Trophoblast cell (in vitro differentiated cells and primary cell): Measurements from ENCODE around the gene ALOX5.
A peak's percentile ranks its signal among the peaks of the same experiment; 100 is the strongest.

ENCODE experiments used
- DNase-seq, 2 donors: peaks; one replicate each; pipeline ENCODE4 v3.0.0-alpha.2; 2016
- H2AFZ ChIP-seq: 2 replicates; pipeline ENCODE4 v1.6.1; 2013; ENCODE audit warnings: low read length, moderate library complexity, mild to moderate bottlenecking; ENCODE audit not compliant: insufficient read depth, poor library complexity
- H2AK5ac ChIP-seq: 2 replicates; pipeline ENCODE4 v1.6.1; 2013; ENCODE audit warnings: mild to moderate bottlenecking, low read length
- H2BK120ac ChIP-seq: 2 replicates; pipeline ENCODE4 v1.6.1; 2013; ENCODE audit warnings: low read length, mild to moderate bottlenecking, moderate library complexity; ENCODE audit not compliant: insufficient read depth, poor library complexity
- H2BK12ac ChIP-seq: 2 replicates; pipeline ENCODE4 v1.6.1; 2013; ENCODE audit warnings: mild to moderate bottlenecking, low read length, moderate library complexity
- H2BK5ac ChIP-seq: 2 replicates; pipeline ENCODE4 v1.6.1; 2013; ENCODE audit warnings: low read length, low read depth, moderate library complexity, mild to moderate bottlenecking; ENCODE audit not compliant: poor library complexity
- H3K14ac ChIP-seq: 2 replicates; pipeline ENCODE4 v1.6.1; 2013; ENCODE audit warnings: mild to moderate bottlenecking, low read length
- H3K18ac ChIP-seq: 2 replicates; pipeline ENCODE4 v1.6.1; 2013; ENCODE audit warnings: mild to moderate bottlenecking, low read length
- H3K23ac ChIP-seq: 2 replicates; pipeline ENCODE4 v1.6.1; 2013; ENCODE audit warnings: low read length
- H3K27ac ChIP-seq: 2 replicates; pipeline ENCODE4 v1.5.1; 2013; ENCODE audit warnings: low read depth, mild to moderate bottlenecking, inconsistent platforms, low read length, moderate library complexity
- H3K27me3 ChIP-seq: 2 replicates; pipeline ENCODE4 v1.6.1; 2013; ENCODE audit warnings: inconsistent platforms, mild to moderate bottlenecking, low read length, moderate library complexity; ENCODE audit not compliant: insufficient read depth
- H3K36me3 ChIP-seq, 2 experiments: 1 replicate in 1 of 2; 2 replicates in 1 of 2; pipeline ENCODE4 v1.6.1; 2013; ENCODE audit warnings: low read length in 2 of 2, mild to moderate bottlenecking in 2 of 2, moderate library complexity in 1 of 2; ENCODE audit not compliant: insufficient read depth in 2 of 2, control insufficient read depth in 1 of 2
- H3K4ac ChIP-seq: 2 replicates; pipeline ENCODE4 v1.6.1; 2013; ENCODE audit warnings: low read depth, mild to moderate bottlenecking, low read length, moderate library complexity
- H3K4me1 ChIP-seq, 2 experiments: 1 replicate in 1 of 2; 2 replicates in 1 of 2; pipeline ENCODE4 v1.6.1; 2013; ENCODE audit warnings: low read length in 2 of 2, mild to moderate bottlenecking in 2 of 2, moderate library complexity in 1 of 2; ENCODE audit not compliant: insufficient read depth in 2 of 2, control insufficient read depth in 1 of 2
- H3K4me2 ChIP-seq: 2 replicates; pipeline ENCODE4 v1.6.1; 2013; ENCODE audit warnings: inconsistent platforms, mild to moderate bottlenecking, low read length, moderate library complexity
- H3K4me3 ChIP-seq: 2 replicates; pipeline ENCODE4 v1.5.1; 2013; ENCODE audit warnings: mild to moderate bottlenecking, low read depth, low read length, inconsistent platforms
- H3K79me1 ChIP-seq: one replicate; pipeline ENCODE4 v1.6.1; 2013; ENCODE audit warnings: low read length
- H3K79me2 ChIP-seq: 2 replicates; pipeline ENCODE4 v1.6.1; 2013; ENCODE audit warnings: low read length, mild to moderate bottlenecking; ENCODE audit not compliant: control insufficient read depth, insufficient read depth, poor library complexity
- H3K9ac ChIP-seq: 2 replicates; pipeline ENCODE4 v1.6.1; 2013; ENCODE audit warnings: mild to moderate bottlenecking, low read length
- H3K9me3 ChIP-seq: 2 replicates; pipeline ENCODE4 v1.6.1; 2013; ENCODE audit warnings: low read depth, mild to moderate bottlenecking, control low read depth, inconsistent platforms, low read length; ENCODE audit not compliant: insufficient read depth
- H4K12ac ChIP-seq: 2 replicates; pipeline ENCODE4 v1.6.1; 2013; ENCODE audit warnings: low read depth, mild to moderate bottlenecking, low read length, moderate library complexity
- H4K8ac ChIP-seq: 2 replicates; pipeline ENCODE4 v1.6.1; 2013; ENCODE audit warnings: low read depth, mild to moderate bottlenecking, low read length, moderate library complexity
- H4K91ac ChIP-seq: one replicate; pipeline ENCODE4 v1.6.1; 2013; ENCODE audit warnings: low read depth, mild to moderate bottlenecking, low read length, moderate library complexity
- WGBS: extraction: QIAGEN DNeasy Blood & Tissue Kit; methylation state at CpG from one replicate; pipeline ENCODE4 v1.1.7; 2013; ENCODE audit warnings: missing lambda C conversion rate; ENCODE audit not compliant: insufficient read length, insufficient coverage; ENCODE audit errors: extremely low coverage; 5-methylcytosine and 5-hydroxymethylcytosine counted together

Gene ALOX5

GRCh38 chr10:45443101-45444009 lies 69.3 kb downstream of the ALOX5 start:
- Histone ChIP-seq H3K23ac (no peak overlapping the region), H3K9ac (no peak overlapping the region), H3K79me2 (no peaks in the 10 kb centered on the region), H2BK5ac (no peak overlapping the region), H3K4me2 (no peak overlapping the region), H2BK12ac (no peak overlapping the region), H4K12ac (no peak overlapping the region), H2BK120ac (no peak overlapping the region), H2AK5ac (no peak overlapping the region), H4K91ac (no peak overlapping the region), H3K27me3 (no peaks in the 10 kb centered on the region), H3K9me3 (peaks cover 2% of the 10 kb centered on the region), H3K18ac (no peak overlapping the region), H3K4me3 (no peak overlapping the region), H3K4me1 (no peaks in the 10 kb centered on the region), H3K79me1 (no peaks in the 10 kb centered on the region), H2AFZ (no peak overlapping the region), H3K36me3 (no peaks in the 10 kb centered on the region), H4K8ac (no peak overlapping the region), H3K4ac (no peak overlapping the region), H3K14ac (no peak overlapping the region), H3K27ac (no peak overlapping the region)
- no peak for DNase-seq
- no CpG with 5 or more reads among the region's 76 CpGs for WGBS

GRCh38 chr10:45444022-45444421 lies 70.0 kb downstream of the ALOX5 start:
- DNase-seq: no peak
- H2AFZ ChIP-seq: no peak overlapping the region
- H3K79me2 ChIP-seq: no peaks in the 10 kb centered on the region
- H3K4me1 ChIP-seq: no peaks in the 10 kb centered on the region
- H3K4me3 ChIP-seq: no peak overlapping the region
- H3K4me2 ChIP-seq: no peak overlapping the region
- no peak overlapping the region for H4K12ac ChIP-seq
- H3K27me3 ChIP-seq: no peaks in the 10 kb centered on the region
- no peak overlapping the region for H4K91ac ChIP-seq
- H3K23ac ChIP-seq: no peak overlapping the region
- H3K79me1 ChIP-seq: no peaks in the 10 kb centered on the region
- H3K27ac ChIP-seq: no peak overlapping the region
- H3K36me3 ChIP-seq: no peaks in the 10 kb centered on the region
- no peak overlapping the region for H4K8ac ChIP-seq
- no CpG with 5 or more reads among the region's 24 CpGs for WGBS
- H2BK12ac ChIP-seq: no peak overlapping the region
- H2BK5ac ChIP-seq: no peak overlapping the region
- no peak overlapping the region for H3K4ac ChIP-seq
- H3K14ac ChIP-seq: no peak overlapping the region
- H3K18ac ChIP-seq: no peak overlapping the region
- no peak overlapping the region for H2BK120ac ChIP-seq
- no peak overlapping the region for H3K9ac ChIP-seq
- peaks cover 2% of the 10 kb centered on the region for H3K9me3 ChIP-seq
- no peak overlapping the region for H2AK5ac ChIP-seq

- Histone ChIP-seq H2BK120ac (no peak overlapping the region), H3K4me2 (no peak overlapping the region), H3K9me3 (peaks cover 2% of the 10 kb centered on the region), H3K23ac (no peak overlapping the region), H3K4me3 (peak overlapping the region; percentile 8), H3K27ac (no peak overlapping the region), H2AFZ (no peak overlapping the region), H3K27me3 (no peaks in the 10 kb centered on the region), H3K4ac (no peak overlapping the region), H3K18ac (no peak overlapping the region), H2AK5ac (no peak overlapping the region), H2BK12ac (no peak overlapping the region), H2BK5ac (no peak overlapping the region), H3K4me1 (no peaks in the 10 kb centered on the region), H4K12ac (no peak overlapping the region), H3K79me2 (no peaks in the 10 kb centered on the region), H3K79me1 (no peaks in the 10 kb centered on the region), H3K9ac (no peak overlapping the region), H3K14ac (no peak overlapping the region), H4K91ac (no peak overlapping the region), H4K8ac (no peak overlapping the region), H3K36me3 (no peaks in the 10 kb centered on the region)
- no CpG with 5 or more reads among the region's 19 CpGs for WGBS
- DNase-seq: no peak
Measured at GRCh38 chr10:45444976-45445898, 71.2 kb downstream of the ALOX5 start.

GRCh38 chr10:45446858-45447257 lies 72.8 kb downstream of the ALOX5 start:
- H3K18ac ChIP-seq: no peak overlapping the region
- H2AK5ac ChIP-seq: no peak overlapping the region
- WGBS: no CpG with 5 or more reads among the region's 7 CpGs
- H3K4me1 ChIP-seq: no peaks in the 10 kb centered on the region
- no peaks in the 10 kb centered on the region for H3K36me3 ChIP-seq
- H2BK12ac ChIP-seq: no peak overlapping the region
- no peak overlapping the region for H3K9ac ChIP-seq
- no peak overlapping the region for H3K4me3 ChIP-seq
- H3K4ac ChIP-seq: no peak overlapping the region
- no peak overlapping the region for H2AFZ ChIP-seq
- H2BK5ac ChIP-seq: no peak overlapping the region
- no peak overlapping the region for H4K12ac ChIP-seq
- H4K8ac ChIP-seq: no peak overlapping the region
- no peak overlapping the region for H3K23ac ChIP-seq
- no peak for DNase-seq
- no peaks in the 10 kb centered on the region for H3K27me3 ChIP-seq
- H3K79me2 ChIP-seq: no peaks in the 10 kb centered on the region
- H3K4me2 ChIP-seq: no peak overlapping the region
- no peak overlapping the region for H3K27ac ChIP-seq
- H3K79me1 ChIP-seq: no peaks in the 10 kb centered on the region
- H3K9me3 ChIP-seq: peaks cover 2% of the 10 kb centered on the region
- H4K91ac ChIP-seq: no peak overlapping the region
- no peak overlapping the region for H2BK120ac ChIP-seq
- no peak overlapping the region for H3K14ac ChIP-seq
